Neutrophil (primary cell): ENCODE measurements around the gene STRA6.

Experiments used
- H3K27ac ChIP-seq: fragments of 200-600 bp; sonication (generic); 2 replicates; pipeline ENCODE4 v1.5.1; 2016; ENCODE audit warnings: mild to moderate bottlenecking, moderate library complexity
- H3K27me3 ChIP-seq: fragments of 200-600 bp; sonication (generic); 2 replicates; pipeline ENCODE4 v1.6.0; 2016; ENCODE audit warnings: mild to moderate bottlenecking
- H3K36me3 ChIP-seq: fragments of 200-600 bp; sonication (generic); 2 replicates; pipeline ENCODE4 v1.5.1; 2017
- H3K4me1 ChIP-seq, 2 experiments: fragments of 200-600 bp in 1 of 2; sonication (generic) in 1 of 2; 1 replicate in 1 of 2; 2 replicates in 1 of 2; pipeline versions ENCODE4 v1.5.1 to v1.6.1; 2013 to 2016; ENCODE audit warnings: low read depth in 1 of 2, low read length in 1 of 2, mild to moderate bottlenecking in 1 of 2, moderate library complexity in 1 of 2; ENCODE audit not compliant: control insufficient read depth in 1 of 2, insufficient read depth in 1 of 2
- H3K4me3 ChIP-seq, 2 experiments: fragments of 200-600 bp in 1 of 2; sonication (generic) in 1 of 2; 1 replicate in 1 of 2; 2 replicates in 1 of 2; pipeline ENCODE4 v1.5.1; 2013 to 2016; ENCODE audit warnings: low read depth in 1 of 2, low read length in 1 of 2, mild to moderate bottlenecking in 1 of 2, moderate library complexity in 1 of 2
- H3K9me3 ChIP-seq: fragments of 200-600 bp; sonication (generic); 2 replicates; pipeline ENCODE4 v1.5.1; 2016
- CTCF ChIP-seq: fragments of 200-600 bp; sonication (generic); IDR thresholded peaks from 2 replicates; pipeline ENCODE4 v1.5.1; 2016; ENCODE audit warnings: antibody characterized with exemption

Gene STRA6

DNA sequence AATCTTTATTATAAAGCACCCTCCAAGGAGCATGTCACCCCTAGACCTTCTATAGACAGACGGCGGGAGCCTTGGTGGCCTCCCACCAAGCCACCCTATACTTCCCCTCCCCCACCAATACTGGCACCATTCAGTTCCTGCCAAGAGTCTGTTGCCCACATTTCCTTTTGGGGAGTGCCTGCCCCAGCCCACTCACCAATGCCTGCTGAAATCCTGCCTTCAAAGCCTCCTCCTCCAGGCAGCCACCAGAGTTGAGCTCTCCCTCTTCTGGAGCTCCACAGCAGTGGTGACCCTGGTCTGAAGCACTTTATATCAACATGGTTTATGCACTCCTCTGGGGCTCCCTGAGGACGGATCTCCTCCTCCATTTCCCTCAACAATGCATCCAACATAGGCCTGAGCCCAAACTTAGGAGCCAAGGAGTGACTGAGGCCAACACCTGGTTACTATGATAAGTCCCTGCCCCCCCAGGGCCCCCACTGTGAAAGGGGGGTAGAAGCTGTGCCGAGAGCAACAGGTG is 42.3 kb upstream of the STRA6 start:
- Histone ChIP-seq H3K4me1 (no peaks in the 10 kb centered on the region), H3K4me3 (no peak overlapping the region), H3K27me3 (peaks cover 35% of the 10 kb centered on the region), H3K9me3 (no peaks in the 10 kb centered on the region), H3K27ac (no peak overlapping the region), H3K36me3 (no peaks in the 10 kb centered on the region)
- TF ChIP-seq CTCF, result no peak

DNA sequence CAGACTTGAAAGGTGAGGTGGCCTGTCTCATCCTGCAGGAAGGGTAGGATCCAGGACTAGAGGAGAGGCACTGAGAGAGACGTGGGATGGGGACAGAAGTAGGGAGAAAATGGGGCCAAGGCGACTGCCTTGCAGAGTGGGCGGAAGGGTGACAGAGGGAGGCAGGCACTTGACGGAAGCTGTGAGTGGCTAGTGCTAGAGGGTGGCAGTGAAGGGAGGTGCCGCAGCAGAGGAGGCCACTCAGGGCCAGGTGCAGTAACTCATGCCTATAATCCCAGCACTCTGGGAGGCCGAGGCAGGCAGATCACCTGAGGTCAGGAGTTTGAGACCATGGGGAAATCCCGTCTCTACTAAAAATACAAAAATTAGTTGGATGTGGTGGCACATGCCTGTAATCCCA is 40.8 kb upstream of the STRA6 start:
- peaks cover 42% of the 10 kb centered on the region for H3K27me3 ChIP-seq
- H3K27ac ChIP-seq, result no peak overlapping the region
- H3K4me1 ChIP-seq, result no peaks in the 10 kb centered on the region
- H3K36me3 ChIP-seq, result no peaks in the 10 kb centered on the region
- TF ChIP-seq CTCF, result no peak
- H3K9me3 ChIP-seq, result no peaks in the 10 kb centered on the region
- no peak overlapping the region for H3K4me3 ChIP-seq

- H3K4me1 ChIP-seq, result no peaks in the 10 kb centered on the region
- no peaks in the 10 kb centered on the region for H3K36me3 ChIP-seq
- no peak overlapping the region for H3K4me3 ChIP-seq
- peaks cover 42% of the 10 kb centered on the region for H3K27me3 ChIP-seq
- H3K27ac ChIP-seq, result no peak overlapping the region
- no peaks in the 10 kb centered on the region for H3K9me3 ChIP-seq
- no peak for TF ChIP-seq CTCF
These were observed 40.0 kb upstream of the STRA6 start for GRCh38 chr15:74242441-74243185.

DNA sequence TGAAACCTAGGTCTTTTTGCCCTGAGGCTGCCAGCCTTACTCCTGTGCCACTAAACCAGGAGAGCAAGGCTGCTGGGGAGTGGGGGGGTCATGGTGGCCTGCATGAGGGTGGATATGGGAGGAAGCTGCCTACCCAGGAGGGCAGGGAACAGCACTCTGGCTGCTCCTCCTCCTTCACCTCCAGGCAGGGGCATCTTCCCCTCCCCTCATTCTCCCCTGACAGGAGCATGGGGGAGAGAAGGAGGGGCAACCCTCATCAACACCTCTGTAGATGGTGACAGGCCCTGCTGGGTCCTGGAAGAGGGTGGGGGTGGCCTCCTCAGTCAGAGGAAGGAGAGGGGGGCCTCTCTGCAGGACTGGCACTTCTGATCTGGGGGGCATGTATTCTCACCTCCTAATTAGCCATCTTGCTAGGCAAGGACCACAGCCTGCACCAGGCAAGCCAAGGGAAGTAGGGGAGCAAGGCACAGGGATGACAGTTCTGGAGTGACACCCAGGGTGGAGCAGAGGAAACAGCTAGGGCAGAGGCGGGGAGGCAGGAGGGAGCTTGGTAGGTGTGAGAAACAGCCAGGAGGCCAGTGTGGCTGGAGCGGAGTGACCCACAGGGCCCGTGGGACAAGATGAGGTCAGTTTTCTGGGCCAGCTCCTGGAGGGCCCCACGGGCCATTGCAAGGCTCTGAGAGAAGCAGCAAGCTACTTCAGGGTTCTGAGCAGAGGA is 38.5 kb upstream of the STRA6 start:
- no peaks in the 10 kb centered on the region for H3K36me3 ChIP-seq
- H3K4me3 ChIP-seq, result no peak overlapping the region
- peaks cover 29% of the 10 kb centered on the region for H3K27me3 ChIP-seq
- TF ChIP-seq CTCF, result no peak
- H3K4me1 ChIP-seq, result no peaks in the 10 kb centered on the region
- H3K9me3 ChIP-seq, result no peaks in the 10 kb centered on the region
- H3K27ac ChIP-seq, result no peak overlapping the region

DNA sequence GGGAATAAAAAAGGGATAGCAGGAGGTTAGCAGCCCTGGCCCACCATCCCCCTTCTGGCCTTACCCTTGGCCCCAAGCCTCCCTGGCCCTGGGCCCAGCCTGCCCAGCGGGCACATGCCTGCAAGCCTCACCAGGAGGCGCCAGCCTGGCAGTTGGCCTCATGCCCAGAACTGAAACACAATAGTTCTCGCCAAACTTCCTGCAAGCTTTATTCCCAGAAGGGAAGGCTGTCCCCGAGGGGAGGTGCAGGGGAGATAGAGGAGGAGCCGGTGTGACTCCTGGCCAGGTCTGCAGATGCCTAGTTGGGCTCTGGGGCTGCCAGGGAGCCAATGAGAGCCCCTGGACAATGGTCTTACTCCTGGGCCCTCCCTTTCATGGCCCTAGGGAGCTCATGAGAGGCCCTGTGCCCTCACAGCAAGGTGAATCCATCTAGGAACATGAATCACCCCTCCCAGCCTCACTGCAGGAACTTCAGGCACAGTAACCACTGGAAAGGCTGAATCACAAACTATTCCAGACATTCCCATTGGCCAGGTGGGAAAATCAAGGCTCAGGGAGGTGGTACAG is 37.5 kb upstream of the STRA6 start:
- Histone ChIP-seq H3K27ac (no peak overlapping the region), H3K9me3 (no peaks in the 10 kb centered on the region), H3K27me3 (peaks cover 20% of the 10 kb centered on the region), H3K4me3 (no peak overlapping the region), H3K4me1 (no peaks in the 10 kb centered on the region), H3K36me3 (no peaks in the 10 kb centered on the region)
- TF ChIP-seq CTCF, result no peak
